ENCODE results near the gene CFAP47.
"Not testable (repeated sequence)": the region's sequence is repeated elsewhere in the genome, so short reads cannot be mapped to it uniquely, and the experiment has no call there.

Gene CFAP47

GRCh38 chrX:35919536-35920309 is at the start of gene CFAP47:
Gene CFAP47, plus strand, starts transcription at chrX:35919734. Its CDS starts 66 bp downstream, at chrX:35919800.
- H3K4me3 ChIP-seq (ENCODE audit: low read length) = no peak within 1 kb of the TSS
- TF ChIP-seq CTCF (conservative IDR thresholded peaks at IDR 0.05; ENCODE audit: low read length) = no peak
- DNase-seq (ENCODE audit: low read depth) = no peak

- H3K4me3 ChIP-seq (ENCODE audit: low read length) = no peak overlapping the region
- no peak for DNase-seq (ENCODE audit: low read depth)
- no peak for TF ChIP-seq CTCF (conservative IDR thresholded peaks at IDR 0.05; ENCODE audit: low read length)
These were observed 38.9 kb upstream of the CFAP47 start for GRCh38 chrX:35880601-35881000.

GRCh38 chrX:35886135-35886534 is 33.4 kb upstream of the CFAP47 start:
- H3K4me3 ChIP-seq (ENCODE audit: low read length) = no peak overlapping the region
- TF ChIP-seq CTCF (conservative IDR thresholded peaks at IDR 0.05; ENCODE audit: low read length) = no peak
- DNase-seq (ENCODE audit: low read depth) = no peak

- DNase-seq (ENCODE audit: low read depth) = no peak
These were observed 28.8 kb upstream of the CFAP47 start for GRCh38 chrX:35890699-35891098.

GRCh38 chrX:35986816-35987215 is 67.3 kb downstream of the CFAP47 start:
- not testable (repeated sequence) for DNase-seq (ENCODE audit: low read depth); H3K4me3 ChIP-seq (ENCODE audit: low read length)

More at GRCh38 chrX:35890699-35891098, 28.8 kb upstream of the CFAP47 start:
- TF ChIP-seq CTCF (conservative IDR thresholded peaks at IDR 0.05; ENCODE audit: low read length) = no peak
- H3K4me3 ChIP-seq (ENCODE audit: low read length) = no peak overlapping the region

- H3K4me3 ChIP-seq (ENCODE audit: low read length) = no peak overlapping the region
- TF ChIP-seq CTCF (conservative IDR thresholded peaks at IDR 0.05; ENCODE audit: low read length) = no peak
- no peak for DNase-seq (ENCODE audit: low read depth)
These were observed 87.7 kb downstream of the CFAP47 start for GRCh38 chrX:36007207-36007606.

GRCh38 chrX:36019125-36019524 is 99.6 kb downstream of the CFAP47 start:
- no peak for DNase-seq (ENCODE audit: low read depth)
- no peak for TF ChIP-seq CTCF (conservative IDR thresholded peaks at IDR 0.05; ENCODE audit: low read length)
- no peak overlapping the region for H3K4me3 ChIP-seq (ENCODE audit: low read length)

All from AG10803 (cell line).